ENCODE data around the gene CCND2. TPM values are rescaled to one million over a fixed set of nuclear protein-coding genes. Genes with fewer than 3 reads are reported as not detected.

Gene CCND2
- total and polyA plus RNA-seq, 2 of the 4 experiments (the other 2 are of a cell fraction), result 1.1 to 2.3 TPM

DNA sequence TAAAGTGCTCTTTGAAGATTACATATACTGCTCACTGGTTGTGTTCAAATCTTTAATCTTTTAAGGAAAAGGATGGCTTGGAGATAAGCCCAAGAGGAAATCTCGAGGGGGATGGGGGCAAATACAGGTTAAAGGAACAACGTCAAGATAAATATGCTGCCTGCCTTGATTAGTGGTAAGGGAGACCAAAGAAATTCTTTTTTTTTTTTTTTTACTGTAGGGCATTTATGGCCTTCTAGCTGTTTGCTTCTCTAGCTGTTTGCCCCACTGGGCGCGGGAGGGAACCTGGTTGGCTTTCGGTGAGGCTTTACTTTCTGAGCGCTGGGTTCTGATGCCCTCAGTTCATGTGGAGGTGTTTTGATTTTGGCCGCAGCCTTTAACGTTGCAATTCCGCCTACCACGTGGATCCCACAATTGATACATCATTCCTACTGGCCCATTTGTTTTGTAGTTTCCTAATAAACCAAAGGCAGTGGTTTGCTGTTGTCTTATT, 5.7 kb downstream of the CCND2 start:
- no peak overlapping the region for H3K18ac ChIP-seq (ENCODE audit: low read depth, low read length)
- no peak overlapping the region for H4K8ac ChIP-seq (ENCODE audit: low read depth in 2 of 2, low read length in 2 of 2)
- no peak overlapping the region for H3K27ac ChIP-seq (ENCODE audit: insufficient read depth, low read length)
- no peak overlapping the region for H2AK5ac ChIP-seq (ENCODE audit: low read depth, low read length)
- intact Hi-C loops (cut with micrococcal nuclease) (loop anchor here (5.0 kb wide), 1 partner anchor 622 kb away; no protein-coding TSS in a partner anchor), in situ Hi-C loops (cut with MboI; ENCODE audit: low sequenced_read_pairs) (loop anchor here (5.0 kb wide), 2 partner anchors 172 to 392 kb away; no protein-coding TSS in a partner anchor), dilution Hi-C loops (cut with HindIII; ENCODE audit: low sequenced_read_pairs, unreplicated experiment) (no loop called here)
- no TSS peak for BruUV-seq (replicated peaks)
- no peak overlapping the region for H3K23ac ChIP-seq (ENCODE audit: low read depth, low read length)
- H2BK15ac ChIP-seq (ENCODE audit: low read depth, low read length), result no peak overlapping the region
- POLR2A ChIA-PET (ENCODE audit: unreplicated experiment), result no interaction called here
- H3K27me3 ChIP-seq (ENCODE audit: control insufficient read depth, insufficient read depth, low read length), result peaks cover 22% of the 10 kb centered on the region
- H3K14ac ChIP-seq (replicated peaks; ENCODE audit: low read depth, low read length), result no peak overlapping the region
- H3K9ac ChIP-seq (ENCODE audit: low read depth, low read length), result no peak overlapping the region
- H3K4me1 ChIP-seq (ENCODE audit: control insufficient read depth, insufficient read depth, low read length), result no peaks in the 10 kb centered on the region
- no peaks in the 10 kb centered on the region for H3K9me3 ChIP-seq (ENCODE audit: control insufficient read depth, insufficient read depth, low read length)
- H3K9me1 ChIP-seq (ENCODE audit: insufficient read depth, low read length), result no peaks in the 10 kb centered on the region
- CTCF ChIA-PET, result interaction anchor here (0.6 to 1.4 kb wide), 3 partner anchors 29 to 390 kb away, joined by 3 to 6 read pairs (median 4); no protein-coding TSS in a partner anchor
- no peak overlapping the region for H2BK5ac ChIP-seq (ENCODE audit: low read depth, low read length, poor library complexity, severe bottlenecking)
- H3K4me3 ChIP-seq (ENCODE audit: insufficient read depth, low read depth, low read length), result no peak overlapping the region
- H2AK9ac ChIP-seq (replicated peaks; ENCODE audit: low read depth, low read length, poor library complexity), result no peak overlapping the region
- no CpG with 5 or more reads among the region's 10 CpGs for WGBS, 2 experiments (ENCODE audit: extremely low coverage in 2 of 2, insufficient read length in 1 of 2)
- no peak overlapping the region for H3K4ac ChIP-seq (ENCODE audit: low read depth, low read length)
- no peak overlapping the region for H2BK20ac ChIP-seq (ENCODE audit: low read depth, low read length)
- H4K5ac ChIP-seq (ENCODE audit: low read depth, low read length), result no peak overlapping the region
- DNase-seq (no peak), ATAC-seq (ENCODE audit: low read depth) (no peak)
- H3K56ac ChIP-seq (ENCODE audit: extremely low read depth, insufficient read depth, low read length), result no peak overlapping the region
- no peaks in the 10 kb centered on the region for H3K79me1 ChIP-seq (ENCODE audit: low read depth in 1 of 2, low read length in 2 of 2)
- no peak overlapping the region for H2AFZ ChIP-seq (replicated peaks; ENCODE audit: low read length, poor library complexity)
- no peak overlapping the region for H3K4me2 ChIP-seq (ENCODE audit: low read depth, low read length)
- no peaks in the 10 kb centered on the region for H4K20me1 ChIP-seq (ENCODE audit: insufficient read depth, low read length)
- TF ChIP-seq CHD1 (IDR thresholded peaks at IDR 0.05; ENCODE audit: low read depth, low read length) (no peak), SMC3 (IDR thresholded peaks at IDR 0.05; ENCODE audit: low read depth, low read length) (no peak), MAFK (IDR thresholded peaks at IDR 0.05; ENCODE audit: low read depth, low read length) (no peak), RAD21 (IDR thresholded peaks at IDR 0.05; ENCODE audit: low read length) (no peak), MAZ (IDR thresholded peaks at IDR 0.05; ENCODE audit: borderline replicate concordance, low read depth, low read length) (no peak), MXI1 (IDR thresholded peaks at IDR 0.05; ENCODE audit: borderline replicate concordance, low read depth, low read length) (no peak), POLR2A (IDR thresholded peaks at IDR 0.05; ENCODE audit: low read depth, low read length) (no peak), NFE2L2 (IDR thresholded peaks at IDR 0.05; ENCODE audit: low read depth, low read length) (no peak), CEBPB (IDR thresholded peaks at IDR 0.05; ENCODE audit: low read depth, low read length) (no peak), BHLHE40 (IDR thresholded peaks at IDR 0.05; ENCODE audit: low read depth, low read length) (no peak), RFX5 (IDR thresholded peaks at IDR 0.05; ENCODE audit: low read depth, low read length) (no peak), FOS (IDR thresholded peaks at IDR 0.05; ENCODE audit: low read depth, low read length) (no peak), RCOR1 (IDR thresholded peaks at IDR 0.05; ENCODE audit: insufficient replicate concordance, low read length) (no peak)
- TF ChIP-seq, protein P1, sequence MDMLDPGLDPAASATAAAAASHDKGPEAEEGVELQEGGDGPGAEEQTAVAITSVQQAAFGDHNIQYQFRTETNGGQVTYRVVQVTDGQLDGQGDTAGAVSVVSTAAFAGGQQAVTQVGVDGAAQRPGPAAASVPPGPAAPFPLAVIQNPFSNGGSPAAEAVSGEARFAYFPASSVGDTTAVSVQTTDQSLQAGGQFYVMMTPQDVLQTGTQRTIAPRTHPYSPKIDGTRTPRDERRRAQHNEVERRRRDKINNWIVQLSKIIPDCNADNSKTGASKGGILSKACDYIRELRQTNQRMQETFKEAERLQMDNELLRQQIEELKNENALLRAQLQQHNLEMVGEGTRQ (IDR thresholded peaks at IDR 0.05; ENCODE audit: low read depth, low read length), result no peak
- TF ChIP-seq, protein P2, sequence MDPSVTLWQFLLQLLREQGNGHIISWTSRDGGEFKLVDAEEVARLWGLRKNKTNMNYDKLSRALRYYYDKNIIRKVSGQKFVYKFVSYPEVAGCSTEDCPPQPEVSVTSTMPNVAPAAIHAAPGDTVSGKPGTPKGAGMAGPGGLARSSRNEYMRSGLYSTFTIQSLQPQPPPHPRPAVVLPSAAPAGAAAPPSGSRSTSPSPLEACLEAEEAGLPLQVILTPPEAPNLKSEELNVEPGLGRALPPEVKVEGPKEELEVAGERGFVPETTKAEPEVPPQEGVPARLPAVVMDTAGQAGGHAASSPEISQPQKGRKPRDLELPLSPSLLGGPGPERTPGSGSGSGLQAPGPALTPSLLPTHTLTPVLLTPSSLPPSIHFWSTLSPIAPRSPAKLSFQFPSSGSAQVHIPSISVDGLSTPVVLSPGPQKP (IDR thresholded peaks at IDR 0.05; ENCODE audit: borderline replicate concordance, low read depth, low read length), result no peak
- TF ChIP-seq, protein P3, sequence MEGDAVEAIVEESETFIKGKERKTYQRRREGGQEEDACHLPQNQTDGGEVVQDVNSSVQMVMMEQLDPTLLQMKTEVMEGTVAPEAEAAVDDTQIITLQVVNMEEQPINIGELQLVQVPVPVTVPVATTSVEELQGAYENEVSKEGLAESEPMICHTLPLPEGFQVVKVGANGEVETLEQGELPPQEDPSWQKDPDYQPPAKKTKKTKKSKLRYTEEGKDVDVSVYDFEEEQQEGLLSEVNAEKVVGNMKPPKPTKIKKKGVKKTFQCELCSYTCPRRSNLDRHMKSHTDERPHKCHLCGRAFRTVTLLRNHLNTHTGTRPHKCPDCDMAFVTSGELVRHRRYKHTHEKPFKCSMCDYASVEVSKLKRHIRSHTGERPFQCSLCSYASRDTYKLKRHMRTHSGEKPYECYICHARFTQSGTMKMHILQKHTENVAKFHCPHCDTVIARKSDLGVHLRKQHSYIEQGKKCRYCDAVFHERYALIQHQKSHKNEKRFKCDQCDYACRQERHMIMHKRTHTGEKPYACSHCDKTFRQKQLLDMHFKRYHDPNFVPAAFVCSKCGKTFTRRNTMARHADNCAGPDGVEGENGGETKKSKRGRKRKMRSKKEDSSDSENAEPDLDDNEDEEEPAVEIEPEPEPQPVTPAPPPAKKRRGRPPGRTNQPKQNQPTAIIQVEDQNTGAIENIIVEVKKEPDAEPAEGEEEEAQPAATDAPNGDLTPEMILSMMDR (conservative IDR thresholded peaks at IDR 0.05; ENCODE audit: low read depth, low read length), result no peak
- no peak overlapping the region for H2BK120ac ChIP-seq (ENCODE audit: low read depth, low read length)
- no peaks in the 10 kb centered on the region; the same call in 1 of the 2 replicates for H3K36me3 ChIP-seq (ENCODE audit: control insufficient read depth, insufficient read depth, low read length)
- no peak overlapping the region for H4K91ac ChIP-seq (ENCODE audit: insufficient read depth, low read depth, low read length)

Measured in IMR-90 (cell line).